ENCODE data around the gene TMEM115.
A peak's percentile ranks its signal among the peaks of the same experiment; 100 is the strongest.

DNA sequence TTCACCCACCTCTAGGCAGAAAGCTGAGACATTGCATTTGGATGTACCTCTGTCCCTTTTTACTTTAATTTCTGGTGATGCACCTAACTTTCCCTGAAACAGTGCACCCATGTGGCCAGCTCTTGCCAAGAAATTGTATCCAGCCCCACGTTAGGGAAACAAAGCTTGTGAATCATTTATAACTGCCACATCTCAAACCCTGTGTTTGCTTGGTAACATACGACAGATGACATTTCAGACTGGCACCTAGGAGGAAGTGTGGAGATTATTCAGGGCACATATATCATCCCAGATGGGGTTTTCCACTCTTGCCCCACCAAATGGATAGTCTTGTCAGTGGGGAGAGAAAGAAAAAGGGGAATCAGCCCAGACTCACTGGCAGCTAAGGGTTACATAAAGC, 6.5 kb downstream of the TMEM115 start:
- TF ChIP-seq, protein P1, sequence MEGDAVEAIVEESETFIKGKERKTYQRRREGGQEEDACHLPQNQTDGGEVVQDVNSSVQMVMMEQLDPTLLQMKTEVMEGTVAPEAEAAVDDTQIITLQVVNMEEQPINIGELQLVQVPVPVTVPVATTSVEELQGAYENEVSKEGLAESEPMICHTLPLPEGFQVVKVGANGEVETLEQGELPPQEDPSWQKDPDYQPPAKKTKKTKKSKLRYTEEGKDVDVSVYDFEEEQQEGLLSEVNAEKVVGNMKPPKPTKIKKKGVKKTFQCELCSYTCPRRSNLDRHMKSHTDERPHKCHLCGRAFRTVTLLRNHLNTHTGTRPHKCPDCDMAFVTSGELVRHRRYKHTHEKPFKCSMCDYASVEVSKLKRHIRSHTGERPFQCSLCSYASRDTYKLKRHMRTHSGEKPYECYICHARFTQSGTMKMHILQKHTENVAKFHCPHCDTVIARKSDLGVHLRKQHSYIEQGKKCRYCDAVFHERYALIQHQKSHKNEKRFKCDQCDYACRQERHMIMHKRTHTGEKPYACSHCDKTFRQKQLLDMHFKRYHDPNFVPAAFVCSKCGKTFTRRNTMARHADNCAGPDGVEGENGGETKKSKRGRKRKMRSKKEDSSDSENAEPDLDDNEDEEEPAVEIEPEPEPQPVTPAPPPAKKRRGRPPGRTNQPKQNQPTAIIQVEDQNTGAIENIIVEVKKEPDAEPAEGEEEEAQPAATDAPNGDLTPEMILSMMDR (IDR thresholded peaks at IDR 0.05) = peak in 1 of 5 experiments; percentile 8
- no peak for TF ChIP-seq POLR2AphosphoS5 (IDR thresholded peaks at IDR 0.05)
